Peyer's patch (tissue), 4 donors: Measurements from ENCODE around the gene LRRC70. TPM values are rescaled to one million over a fixed set of nuclear protein-coding genes. Genes with fewer than 3 reads are reported as not detected.
"Not testable (repeated sequence)": the region's sequence is repeated elsewhere in the genome, so short reads cannot be mapped to it uniquely, and the experiment has no call there.

ENCODE experiments used
- DNase-seq, 3 donors: peaks; one replicate each; pipeline ENCODE4 v3.0.0-alpha.2; 2017 to 2019
- H3K27ac ChIP-seq, 4 donors: fragments of 200-600 bp; sonication (generic); one replicate each; pipeline ENCODE4 v1.5.1; 2016 to 2019
- H3K27me3 ChIP-seq, 2 donors: fragments of 200-600 bp; sonication (generic); one replicate each; pipeline ENCODE4 v1.5.1; 2019
- H3K36me3 ChIP-seq, 3 donors: fragments of 200-600 bp; sonication (generic); one replicate each; pipeline ENCODE4 v1.5.1; 2016 to 2019
- H3K4me1 ChIP-seq, 4 donors: fragments of 200-600 bp; sonication (generic); one replicate each; pipeline ENCODE4 v1.5.1; 2016 to 2019
- H3K4me3 ChIP-seq, 4 donors: fragments of 200-600 bp; sonication (generic); 1 replicate in 3 of 4; 2 replicates in 1 of 4; pipeline ENCODE4 v1.5.1; 2016 to 2019; ENCODE audit warnings: mild to moderate bottlenecking in 1 of 4
- H3K9me3 ChIP-seq, 4 donors: fragments of 200-600 bp; sonication (generic); one replicate each; pipeline ENCODE4 v1.5.1; 2016 to 2019; ENCODE audit warnings: mild to moderate bottlenecking in 1 of 4
- POLR2A ChIP-seq, 2 donors: fragments of 450-650 bp; IDR thresholded peaks; one replicate each; pipeline ENCODE4 v1.5.1; 2017; ENCODE audit warnings: antibody characterized with exemption in 2 of 2, mild to moderate bottlenecking in 2 of 2, moderate library complexity in 2 of 2
- total RNA-seq, 4 donors: library from RNA; depleted of rRNA; stranded (reverse); fragments of >200 nt; gene quantifications; one replicate each; pipeline ENCODE4 v1.1.0, GENCODE V29; 2016
- TF ChIP-seq, protein P1 (sequence below), 6 experiments: fragments of 450-650 bp in 4 of 6; fragments of 200-600 bp in 2 of 6; sonication (generic) in 1 of 6; IDR thresholded peaks; one replicate each; pipeline ENCODE4 v1.5.1; 2017 to 2019; ENCODE audit warnings: antibody characterized with exemption in 6 of 6, mild to moderate bottlenecking in 3 of 6, moderate library complexity in 1 of 6

Gene LRRC70
- total RNA-seq, 4 donors from 2014 or later: 1.1 to 5.0 (median 2.5) TPM

DNA sequence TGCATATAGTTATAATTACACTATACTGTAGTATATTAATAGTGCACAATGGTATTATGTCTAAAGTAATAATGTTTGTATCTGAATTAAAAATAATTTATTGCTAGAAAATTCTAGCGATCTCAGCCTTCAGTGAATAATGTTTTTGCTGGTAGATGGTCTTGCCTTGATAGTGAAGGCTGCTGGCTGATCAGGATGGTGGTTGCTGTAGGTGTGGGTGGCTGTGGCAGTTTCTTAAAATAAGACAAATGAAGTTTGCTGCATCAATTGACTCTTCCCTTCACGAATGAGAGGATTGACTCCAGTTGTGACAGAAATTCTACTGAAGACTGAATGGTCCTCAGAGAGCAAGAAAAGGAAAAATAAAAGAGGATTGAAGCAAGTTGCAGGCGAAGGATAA is 19.7 kb upstream of the LRRC70 start:
- H3K9me3 ChIP-seq: no peaks in the 10 kb centered on the region
- no peak for TF ChIP-seq POLR2A (IDR thresholded peaks at IDR 0.05)
- TF ChIP-seq, protein P1, sequence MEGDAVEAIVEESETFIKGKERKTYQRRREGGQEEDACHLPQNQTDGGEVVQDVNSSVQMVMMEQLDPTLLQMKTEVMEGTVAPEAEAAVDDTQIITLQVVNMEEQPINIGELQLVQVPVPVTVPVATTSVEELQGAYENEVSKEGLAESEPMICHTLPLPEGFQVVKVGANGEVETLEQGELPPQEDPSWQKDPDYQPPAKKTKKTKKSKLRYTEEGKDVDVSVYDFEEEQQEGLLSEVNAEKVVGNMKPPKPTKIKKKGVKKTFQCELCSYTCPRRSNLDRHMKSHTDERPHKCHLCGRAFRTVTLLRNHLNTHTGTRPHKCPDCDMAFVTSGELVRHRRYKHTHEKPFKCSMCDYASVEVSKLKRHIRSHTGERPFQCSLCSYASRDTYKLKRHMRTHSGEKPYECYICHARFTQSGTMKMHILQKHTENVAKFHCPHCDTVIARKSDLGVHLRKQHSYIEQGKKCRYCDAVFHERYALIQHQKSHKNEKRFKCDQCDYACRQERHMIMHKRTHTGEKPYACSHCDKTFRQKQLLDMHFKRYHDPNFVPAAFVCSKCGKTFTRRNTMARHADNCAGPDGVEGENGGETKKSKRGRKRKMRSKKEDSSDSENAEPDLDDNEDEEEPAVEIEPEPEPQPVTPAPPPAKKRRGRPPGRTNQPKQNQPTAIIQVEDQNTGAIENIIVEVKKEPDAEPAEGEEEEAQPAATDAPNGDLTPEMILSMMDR (IDR thresholded peaks at IDR 0.05): no peak

GRCh38 chr5:62560786-62561185 is 17.8 kb upstream of the LRRC70 start:
- H3K4me3 ChIP-seq: no peak overlapping the region
- no peak for DNase-seq

More for the DNA sequence above, 19.7 kb upstream of the LRRC70 start:
- Histone ChIP-seq H3K27ac (no peak overlapping the region), H3K36me3 (no peaks in the 10 kb centered on the region), H3K27me3 (no peaks in the 10 kb centered on the region), H3K4me3 (no peak overlapping the region), H3K4me1 (no peaks in the 10 kb centered on the region)
- DNase-seq: no peak

GRCh38 chr5:62561896-62562295 is 16.7 kb upstream of the LRRC70 start:
- Histone ChIP-seq H3K36me3 (peaks cover 0 to 7% (median 0%) of the 10 kb centered on the region in 3 donors), H3K4me1 (no peaks in the 10 kb centered on the region), H3K4me3 (no peak overlapping the region), H3K27ac (no peak overlapping the region), H3K9me3 (no peaks in the 10 kb centered on the region), H3K27me3 (no peaks in the 10 kb centered on the region)
- DNase-seq: no peak
- no peak for TF ChIP-seq POLR2A (IDR thresholded peaks at IDR 0.05)
- TF ChIP-seq, protein P1 (IDR thresholded peaks at IDR 0.05): no peak

More at GRCh38 chr5:62560786-62561185, 17.8 kb upstream of the LRRC70 start:
- Histone ChIP-seq H3K4me1 (no peaks in the 10 kb centered on the region), H3K27ac (no peak overlapping the region), H3K9me3 (no peaks in the 10 kb centered on the region), H3K36me3 (no peaks in the 10 kb centered on the region), H3K27me3 (no peaks in the 10 kb centered on the region)
- TF ChIP-seq POLR2A (IDR thresholded peaks at IDR 0.05): no peak
- TF ChIP-seq, protein P1 (IDR thresholded peaks at IDR 0.05): no peak

DNA sequence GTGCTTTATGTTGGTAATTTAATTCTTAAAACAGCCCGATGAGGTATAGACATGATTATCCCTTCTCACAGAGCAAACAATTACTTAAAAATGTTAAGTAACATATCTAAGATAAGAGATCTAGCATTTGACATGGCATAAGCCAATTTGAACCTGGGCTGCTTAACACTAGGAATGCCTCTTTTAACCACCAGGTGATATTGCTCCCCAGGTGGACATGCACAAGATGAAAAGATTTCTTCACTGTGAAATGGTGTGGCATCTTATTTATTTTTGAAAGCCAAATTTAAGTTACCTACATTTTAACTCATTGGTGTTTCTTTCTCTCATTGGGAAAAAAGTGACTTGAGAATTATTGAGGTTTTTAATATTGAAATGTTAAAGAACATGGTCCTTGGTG is 15.8 kb upstream of the LRRC70 start:
- H3K36me3 ChIP-seq: peaks cover 0 to 9% (median 0%) of the 10 kb centered on the region in 3 donors
- H3K27ac ChIP-seq: no peak overlapping the region
- H3K4me1 ChIP-seq: no peaks in the 10 kb centered on the region
- no peak for DNase-seq
- H3K9me3 ChIP-seq: no peaks in the 10 kb centered on the region
- H3K4me3 ChIP-seq: no peak overlapping the region
- H3K27me3 ChIP-seq: no peaks in the 10 kb centered on the region
- TF ChIP-seq, protein P1 (IDR thresholded peaks at IDR 0.05): no peak
- TF ChIP-seq POLR2A (IDR thresholded peaks at IDR 0.05): no peak

GRCh38 chr5:62564101-62564500 is 14.5 kb upstream of the LRRC70 start:
- no peak overlapping the region for H3K27ac ChIP-seq
- no peak for TF ChIP-seq POLR2A (IDR thresholded peaks at IDR 0.05)
- TF ChIP-seq, protein P1 (IDR thresholded peaks at IDR 0.05): no peak
- H3K27me3 ChIP-seq: no peaks in the 10 kb centered on the region
- peaks cover 0 to 3% (median 0%) of the 10 kb centered on the region in 4 donors for H3K9me3 ChIP-seq
- no peaks in the 10 kb centered on the region for H3K4me1 ChIP-seq
- H3K4me3 ChIP-seq: no peak overlapping the region
- H3K36me3 ChIP-seq: peaks cover 0 to 9% (median 0%) of the 10 kb centered on the region in 3 donors
- DNase-seq: no peak

- H3K4me3 ChIP-seq, DNase-seq, H3K27me3 ChIP-seq, H3K4me1 ChIP-seq, H3K36me3 ChIP-seq, H3K27ac ChIP-seq, H3K9me3 ChIP-seq: not testable (repeated sequence)
These were observed 12.9 kb upstream of the LRRC70 start for GRCh38 chr5:62565740-62566139.
